ENCODE measurements around the gene WNT11.
"Not testable (repeated sequence)": the region's sequence is repeated elsewhere in the genome, so short reads cannot be mapped to it uniquely, and the experiment has no call there.

Gene WNT11

GRCh38 chr11:76203937-76204336, 2.4 kb downstream of the WNT11 start:
- no peak for DNase-seq (ENCODE audit: extremely low read depth in 1 of 2, low read depth in 1 of 2)

- no peak for DNase-seq (ENCODE audit: extremely low read depth in 1 of 2, low read depth in 1 of 2)
These were observed 3.0 kb downstream of the WNT11 start for GRCh38 chr11:76203131-76203925.

- no peak for DNase-seq (ENCODE audit: extremely low read depth in 1 of 2, low read depth in 1 of 2)
These were observed 4.5 kb downstream of the WNT11 start for GRCh38 chr11:76201672-76202412.

GRCh38 chr11:76201056-76201455, 5.2 kb downstream of the WNT11 start:
- DNase-seq (ENCODE audit: extremely low read depth in 1 of 2, low read depth in 1 of 2), result no peak

GRCh38 chr11:76200006-76200940, 6.0 kb downstream of the WNT11 start:
- DNase-seq (ENCODE audit: extremely low read depth in 1 of 2, low read depth in 1 of 2), result no peak

GRCh38 chr11:76198691-76199090, 7.6 kb downstream of the WNT11 start:
- DNase-seq (ENCODE audit: extremely low read depth in 1 of 2, low read depth in 1 of 2), result not testable (repeated sequence)

GRCh38 chr11:76197941-76198640, 8.2 kb downstream of the WNT11 start:
- no peak for DNase-seq (ENCODE audit: extremely low read depth in 1 of 2, low read depth in 1 of 2)

GRCh38 chr11:76197332-76197731, 9.0 kb downstream of the WNT11 start:
- no peak for DNase-seq (ENCODE audit: extremely low read depth in 1 of 2, low read depth in 1 of 2)

GRCh38 chr11:76196849-76197248, 9.5 kb downstream of the WNT11 start:
- no peak for DNase-seq (ENCODE audit: extremely low read depth in 1 of 2, low read depth in 1 of 2)

- DNase-seq (ENCODE audit: extremely low read depth in 1 of 2, low read depth in 1 of 2), result no peak
These were observed 11.2 kb downstream of the WNT11 start for GRCh38 chr11:76194872-76195668.

GRCh38 chr11:76193219-76193618, 13.1 kb downstream of the WNT11 start:
- DNase-seq (ENCODE audit: extremely low read depth in 1 of 2, low read depth in 1 of 2), result no peak

GRCh38 chr11:76190376-76190775, 15.9 kb downstream of the WNT11 start:
- DNase-seq (ENCODE audit: extremely low read depth in 1 of 2, low read depth in 1 of 2), result no peak

GRCh38 chr11:76189682-76190081, 16.6 kb downstream of the WNT11 start:
- no peak for DNase-seq (ENCODE audit: extremely low read depth in 1 of 2, low read depth in 1 of 2)

GRCh38 chr11:76188873-76189272, 17.4 kb downstream of the WNT11 start:
- DNase-seq (ENCODE audit: extremely low read depth in 1 of 2, low read depth in 1 of 2), result no peak

GRCh38 chr11:76186776-76187279, 19.5 kb downstream of the WNT11 start:
- DNase-seq (ENCODE audit: extremely low read depth in 1 of 2, low read depth in 1 of 2), result no peak

- DNase-seq (ENCODE audit: extremely low read depth in 1 of 2, low read depth in 1 of 2), result no peak
These were observed 20.3 kb downstream of the WNT11 start for GRCh38 chr11:76185931-76186401.

- no peak for DNase-seq (ENCODE audit: extremely low read depth in 1 of 2, low read depth in 1 of 2)
These were observed 20.8 kb downstream of the WNT11 start for GRCh38 chr11:76185511-76185910.

- DNase-seq (ENCODE audit: extremely low read depth in 1 of 2, low read depth in 1 of 2), result no peak
These were observed 21.7 kb downstream of the WNT11 start for GRCh38 chr11:76184551-76184993.

GRCh38 chr11:76181371-76181770, 24.9 kb downstream of the WNT11 start:
- no peak for DNase-seq (ENCODE audit: extremely low read depth in 1 of 2, low read depth in 1 of 2)
